Gastrocnemius medialis (tissue), 4 donors: ENCODE measurements around the gene FHOD1. TPM values are rescaled to one million over a fixed set of nuclear protein-coding genes. Genes with fewer than 3 reads are reported as not detected.

ENCODE experiments used
- ATAC-seq, 2 donors: fragments of 150-250 bp; one replicate each; pipeline ENCODE4 v1.9.1; 2016
- DNase-seq, 2 donors: peaks; one replicate each; pipeline ENCODE4 v3.0.0-alpha.2; 2019
- H3K27ac ChIP-seq, 4 donors: fragments of 200-600 bp; sonication (generic); 1 replicate in 1 of 4; 2 replicates in 3 of 4; pipeline ENCODE4 v1.5.1; 2016 to 2018; ENCODE audit warnings: mild to moderate bottlenecking in 2 of 4, moderate library complexity in 1 of 4
- H3K27me3 ChIP-seq, 3 donors: fragments of 200-600 bp; sonication (generic) in 2 of 3; 1 replicate in 1 of 3; 2 replicates in 2 of 3; pipeline versions ENCODE4 v1.5.1 to v1.6.0; 2016 to 2019; ENCODE audit warnings: mild to moderate bottlenecking in 1 of 3, moderate library complexity in 1 of 3
- H3K36me3 ChIP-seq, 2 donors: fragments of 200-600 bp; sonication (generic) in 1 of 2; one replicate each; pipeline ENCODE4 v1.5.1; 2017 to 2018
- H3K4me1 ChIP-seq, 2 donors: fragments of 200-600 bp; sonication (generic) in 1 of 2; one replicate each; pipeline ENCODE4 v1.5.1; 2016 to 2017; ENCODE audit warnings: mild to moderate bottlenecking in 2 of 2
- H3K4me3 ChIP-seq, 4 donors: fragments of 200-600 bp; sonication (generic) in 3 of 4; 1 replicate in 1 of 4; 2 replicates in 3 of 4; pipeline ENCODE4 v1.5.1; 2016 to 2019; ENCODE audit warnings: mild to moderate bottlenecking in 2 of 4
- H3K9me3 ChIP-seq, 3 donors: fragments of 200-600 bp; sonication (generic) in 2 of 3; 1 replicate in 1 of 3; 2 replicates in 2 of 3; pipeline ENCODE4 v1.5.1; 2016 to 2019
- CTCF ChIP-seq, 5 experiments: fragments of 450-650 bp in 3 of 5; fragments of 200-600 bp in 2 of 5; sonication (generic) in 2 of 5; IDR thresholded peaks in 4 of 5; conservative IDR thresholded peaks in 1 of 5; 1 replicate in 4 of 5; 2 replicates in 1 of 5; pipeline ENCODE4 v1.5.1; 2016 to 2019; ENCODE audit warnings: antibody characterized with exemption in 5 of 5, mild to moderate bottlenecking in 3 of 5, moderate library complexity in 3 of 5
- POLR2A ChIP-seq, 2 donors: fragments of 450-650 bp; IDR thresholded peaks; one replicate each; pipeline ENCODE4 v1.6.1; 2017; ENCODE audit warnings: antibody characterized with exemption in 2 of 2, mild to moderate bottlenecking in 2 of 2, moderate library complexity in 2 of 2
- in situ Hi-C, 4 donors: fragments of 200-750 bp; cut with MboI; loops; one replicate each; pipeline versions ENCODE4 v1.15.0 to v1.8.0; 2017; ENCODE audit warnings: low sequenced_read_pairs in 4 of 4
- intact Hi-C: fragments of 100-400 bp; cut with DNase I; formaldehyde crosslinking; loops from one replicate; pipeline ENCODE4 v1.15.1; 2023; ENCODE audit warnings: low total_unique reads
- total RNA-seq, 4 donors: library from RNA; depleted of rRNA; stranded (reverse); fragments of >200 nt; gene quantifications; one replicate each; pipeline versions ENCODE4 v1.1.0 to v1.2.3, GENCODE V29; 2016

FHOD1 gene
- total RNA-seq, 4 donors from 2014 or later, result 26.3 to 65.3 (median 52.4) TPM

- no peaks in the 10 kb centered on the region for H3K9me3 ChIP-seq
- in situ Hi-C loops, result no loop called here
- no peak for TF ChIP-seq CTCF (IDR thresholded peaks at IDR 0.05 in 4 of 5, conservative IDR thresholded peaks at IDR 0.05 in 1 of 5)
- peak; percentile 24 to 55 for TF ChIP-seq POLR2A (IDR thresholded peaks at IDR 0.05)
- peaks cover 77 to 78% of the 10 kb centered on the region in 2 donors for H3K4me1 ChIP-seq
- peak overlapping the region in 3 of 4 donors; percentile 2 to 18 (median 15) for H3K4me3 ChIP-seq
- peak overlapping the region; percentile 94 to 99 (median 98) for H3K27ac ChIP-seq
- H3K27me3 ChIP-seq, result no peaks in the 10 kb centered on the region
- DNase-seq, result peak; percentile 82 to 95
- intact Hi-C loops, result loop anchor here (5.0 kb wide), 1 partner anchor 69 kb away; the partner anchor contains the start of gene NOL3
- H3K36me3 ChIP-seq, result peaks cover 0 to 35% of the 10 kb centered on the region in 2 donors
- peak; percentile 30 to 37 for ATAC-seq
Observed at GRCh38 chr16:67241008-67241900, 6.0 kb downstream of the FHOD1 start.

DNA sequence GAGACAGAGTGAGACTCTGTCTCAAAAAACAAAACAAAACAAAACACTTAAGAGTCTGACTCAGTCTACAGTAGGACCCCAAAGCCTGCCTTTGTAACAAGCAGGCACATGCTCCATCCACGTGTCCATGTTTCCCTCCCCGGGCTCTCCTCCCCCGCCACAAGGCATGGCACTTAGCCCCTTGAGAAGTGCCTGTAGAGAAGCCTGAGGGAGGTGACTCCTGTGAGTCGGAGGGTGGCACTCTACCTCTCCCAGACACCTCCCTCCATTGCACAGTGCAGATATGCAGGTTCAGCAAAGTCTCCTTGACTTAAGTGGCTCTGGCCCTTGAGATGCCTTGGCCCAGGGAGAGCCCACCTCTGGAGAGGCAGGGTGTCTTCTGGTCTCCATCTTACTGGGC is 6.8 kb downstream of the FHOD1 start:
- H3K4me1 ChIP-seq, result peaks cover 72 to 73% of the 10 kb centered on the region in 2 donors
- H3K9me3 ChIP-seq, result no peaks in the 10 kb centered on the region
- H3K27me3 ChIP-seq, result no peaks in the 10 kb centered on the region
- H3K27ac ChIP-seq, result peak overlapping the region; percentile 94 to 99 (median 98)
- DNase-seq (no peak), ATAC-seq (peak; percentile 0 to 2)
- TF ChIP-seq CTCF (IDR thresholded peaks at IDR 0.05 in 4 of 5, conservative IDR thresholded peaks at IDR 0.05 in 1 of 5), result no peak
- TF ChIP-seq POLR2A (IDR thresholded peaks at IDR 0.05), result no peak
- peaks cover 0 to 42% of the 10 kb centered on the region in 2 donors for H3K36me3 ChIP-seq
- H3K4me3 ChIP-seq, result peak overlapping the region in 2 of 4 donors; percentile 2 to 3
- in situ Hi-C loops, result no loop called here
- intact Hi-C loops, result loop anchor here (5.0 kb wide), 1 partner anchor 68 kb away; the partner anchor contains the start of gene NOL3

DNA sequence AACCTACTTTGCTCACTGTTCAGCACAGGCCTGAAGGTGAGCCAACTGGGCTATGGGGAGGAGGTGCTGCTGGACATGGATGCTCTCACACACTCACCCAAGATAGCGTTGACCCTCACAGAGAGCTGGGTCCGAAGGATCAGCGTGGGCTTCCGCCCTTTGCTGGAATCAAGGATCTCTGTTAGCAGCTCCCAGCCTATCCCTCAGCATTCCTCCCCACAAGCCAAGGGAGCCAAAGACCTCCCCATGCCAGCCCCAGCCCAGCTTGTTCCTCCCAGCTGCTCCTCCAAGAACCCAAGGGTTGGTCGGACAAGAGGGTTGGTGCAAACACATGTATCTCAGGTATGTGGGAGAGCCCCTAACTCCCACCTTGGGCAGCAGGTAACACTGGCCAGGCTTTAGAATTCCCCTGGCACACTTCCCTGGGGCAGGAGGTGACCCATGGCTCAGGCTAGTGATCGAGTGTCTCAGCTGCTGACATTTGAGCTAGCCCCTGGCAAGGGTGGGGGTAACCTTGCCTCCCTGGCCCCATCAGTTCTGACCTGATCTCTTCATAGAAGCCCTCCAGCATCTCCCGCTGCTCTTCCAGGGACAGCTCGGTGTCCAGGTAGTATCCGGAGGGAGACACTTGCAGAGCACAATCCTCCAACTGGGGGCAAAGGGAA is 8.3 kb downstream of the FHOD1 start:
- H3K27ac ChIP-seq, result peak overlapping the region; percentile 94 to 99 (median 98)
- H3K36me3 ChIP-seq, result peaks cover 0 to 58% of the 10 kb centered on the region in 2 donors
- H3K27me3 ChIP-seq, result no peaks in the 10 kb centered on the region
- intact Hi-C loops, result no loop called here
- peaks cover 56 to 57% of the 10 kb centered on the region in 2 donors for H3K4me1 ChIP-seq
- in situ Hi-C loops, result no loop called here
- no peak for TF ChIP-seq CTCF (IDR thresholded peaks at IDR 0.05 in 4 of 5, conservative IDR thresholded peaks at IDR 0.05 in 1 of 5)
- no peak for TF ChIP-seq POLR2A (IDR thresholded peaks at IDR 0.05)
- DNase-seq (peak; percentile 56 to 59), ATAC-seq (no peak)
- H3K4me3 ChIP-seq, result no peak overlapping the region
- no peaks in the 10 kb centered on the region for H3K9me3 ChIP-seq

- no peak for DNase-seq
- H3K36me3 ChIP-seq, result peaks cover 0 to 65% of the 10 kb centered on the region in 2 donors
- no peaks in the 10 kb centered on the region for H3K27me3 ChIP-seq
- no peak overlapping the region for H3K4me3 ChIP-seq
- no peaks in the 10 kb centered on the region for H3K9me3 ChIP-seq
- intact Hi-C loops, result no loop called here
- H3K27ac ChIP-seq, result peak overlapping the region; percentile 94 to 99 (median 98)
- TF ChIP-seq POLR2A (IDR thresholded peaks at IDR 0.05), result no peak
- no peak for TF ChIP-seq CTCF (IDR thresholded peaks at IDR 0.05 in 4 of 5, conservative IDR thresholded peaks at IDR 0.05 in 1 of 5)
- ATAC-seq, result no peak
- in situ Hi-C loops, result no loop called here
- peaks cover 49 to 50% of the 10 kb centered on the region in 2 donors for H3K4me1 ChIP-seq
Observed at GRCh38 chr16:67238278-67238575, 9.1 kb downstream of the FHOD1 start.
